Right ventricle myocardium superior (tissue), 1 donor: ENCODE results near the gene CAPS2. TPM values are rescaled to one million over a fixed set of nuclear protein-coding genes. Genes with fewer than 3 reads are reported as not detected.

ENCODE experiments used
- ATAC-seq: fragments of 200-7000 bp; cut with Tn5 transposase; one replicate; pipeline ENCODE4 v1.9.1; 2020; ENCODE audit warnings: mild to moderate bottlenecking; ENCODE audit not compliant: poor library complexity
- DNase-seq: peaks from one replicate; pipeline ENCODE4 v3.0.0-alpha.2; 2020
- intact Hi-C: fragments of 100-400 bp; cut with DNase I; formaldehyde crosslinking; loops from one replicate; pipeline ENCODE4 v1.11.2; 2022
- total RNA-seq: library from RNA; stranded (reverse); fragmentation: NEBNext Ultra II Directional; extraction: Animal tissue kit (Norgen Biotek cat#: 25700); gene quantifications from one replicate; pipeline ENCODE4 v1.2.1, GENCODE V29; 2021
- donor health status: DM: no; HTN: yes; CAD: no; lungs with severe emphysema.

The CAPS2 gene
- total RNA-seq, 1 donor from 2014 or later = 14.4 TPM

GRCh38 chr12:75311369-75311768 lies 18.8 kb downstream of the CAPS2 start:
- intact Hi-C loops = no loop called here
- DNase-seq = no peak
- no peak for ATAC-seq

- ATAC-seq (no peak), DNase-seq (no peak)
- intact Hi-C loops = no loop called here
Observed at GRCh38 chr12:75308279-75308678, 21.8 kb downstream of the CAPS2 start.

GRCh38 chr12:75305412-75306332 lies 24.5 kb downstream of the CAPS2 start:
- DNase-seq (no peak), ATAC-seq (no peak)
- intact Hi-C loops = no loop called here

- intact Hi-C loops = no loop called here
- DNase-seq = no peak
- ATAC-seq = no peak
Observed at GRCh38 chr12:75302781-75303180, 27.3 kb downstream of the CAPS2 start.

- intact Hi-C loops = no loop called here
- no peak for DNase-seq
- no peak for ATAC-seq
Observed at GRCh38 chr12:75302225-75302624, 27.9 kb downstream of the CAPS2 start.

GRCh38 chr12:75294797-75295196 lies 35.3 kb downstream of the CAPS2 start:
- intact Hi-C loops = no loop called here
- no peak for DNase-seq
- ATAC-seq = no peak

- DNase-seq (no peak), ATAC-seq (no peak)
- intact Hi-C loops = no loop called here
Observed at GRCh38 chr12:75294336-75294735, 35.8 kb downstream of the CAPS2 start.

GRCh38 chr12:75291014-75291413 lies 39.1 kb downstream of the CAPS2 start:
- intact Hi-C loops = no loop called here
- no peak for ATAC-seq
- no peak for DNase-seq

GRCh38 chr12:75289753-75290152 lies 40.4 kb downstream of the CAPS2 start:
- no peak for DNase-seq
- ATAC-seq = no peak
- intact Hi-C loops = no loop called here

GRCh38 chr12:75288860-75289259 lies 41.3 kb downstream of the CAPS2 start:
- intact Hi-C loops = no loop called here
- ATAC-seq = no peak
- no peak for DNase-seq

GRCh38 chr12:75275702-75276101 lies 54.4 kb downstream of the CAPS2 start:
- intact Hi-C loops = no loop called here
- DNase-seq (no peak), ATAC-seq (no peak)

- ATAC-seq (no peak), DNase-seq (no peak)
- intact Hi-C loops = no loop called here
Observed at GRCh38 chr12:75271576-75271975, 58.5 kb downstream of the CAPS2 start.

- no peak for ATAC-seq
Observed at GRCh38 chr12:75270157-75270556, 60.0 kb downstream of the CAPS2 start.

GRCh38 chr12:75269209-75269608 lies 60.9 kb downstream of the CAPS2 start:
- ATAC-seq = no peak
- no peak for DNase-seq
- intact Hi-C loops = no loop called here

More at GRCh38 chr12:75270157-75270556, 60.0 kb downstream of the CAPS2 start:
- intact Hi-C loops = no loop called here
- DNase-seq = no peak

- DNase-seq (no peak), ATAC-seq (no peak)
- intact Hi-C loops = no loop called here
Observed at GRCh38 chr12:75260316-75260715, 69.8 kb downstream of the CAPS2 start.

- no peak for ATAC-seq
- no peak for DNase-seq
- intact Hi-C loops = no loop called here
Observed at GRCh38 chr12:75259143-75259542, 71.0 kb downstream of the CAPS2 start.

- no peak for DNase-seq
- intact Hi-C loops = no loop called here
- no peak for ATAC-seq
Observed at GRCh38 chr12:75257510-75257909, 72.6 kb downstream of the CAPS2 start.

- intact Hi-C loops = no loop called here
- DNase-seq = no peak
- no peak for ATAC-seq
Observed at GRCh38 chr12:75245108-75245507, 85.0 kb downstream of the CAPS2 start.

GRCh38 chr12:75239987-75240386 lies 90.1 kb downstream of the CAPS2 start:
- DNase-seq = no peak
- intact Hi-C loops = no loop called here
- ATAC-seq = no peak

- intact Hi-C loops = no loop called here
Observed at GRCh38 chr12:75236206-75236605, 93.9 kb downstream of the CAPS2 start.

GRCh38 chr12:75227132-75227531 lies 103.0 kb downstream of the CAPS2 start:
- no peak for DNase-seq
- no peak for ATAC-seq
- intact Hi-C loops = no loop called here

More at GRCh38 chr12:75236206-75236605, 93.9 kb downstream of the CAPS2 start:
- ATAC-seq (no peak), DNase-seq (no peak)
